ENCODE data around the gene CAPN8. TPM values are rescaled to one million over a fixed set of nuclear protein-coding genes. Genes with fewer than 3 reads are reported as not detected.

CAPN8 gene
- total RNA-seq, 6 experiments from 2014 or later, result 0.35 to 1.1 TPM; not detected in 4

DNA sequence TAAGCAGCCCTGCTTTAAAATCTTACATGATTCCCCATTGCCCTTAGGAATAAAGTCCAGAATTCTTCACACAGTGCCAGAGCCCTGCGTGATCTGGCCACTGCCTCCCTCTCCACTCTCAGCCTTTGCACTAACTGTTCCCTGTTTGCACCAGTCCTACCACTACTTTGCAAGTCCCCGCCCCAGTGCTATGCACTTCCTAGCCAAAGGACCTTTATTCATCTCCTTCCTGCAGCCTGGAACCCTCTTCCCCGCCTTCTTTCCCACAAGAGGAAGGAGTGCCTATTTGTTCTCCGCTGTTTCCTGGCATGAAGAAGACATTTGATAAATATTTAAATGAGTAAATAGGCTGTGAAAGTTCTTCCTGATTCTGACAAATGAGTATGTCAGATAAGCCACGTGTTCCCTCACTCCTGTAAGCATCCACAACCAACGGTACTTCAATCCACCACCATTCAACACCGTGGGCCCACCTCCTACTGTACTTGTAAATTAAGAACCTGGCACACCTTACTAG, 23.9 kb downstream of the CAPN8 start:
- WGBS (ENCODE audit: insufficient coverage, low coverage, low lambda C conversion rate, missing lambda C conversion rate), result 29% methylated on average over 7 of the region's 7 CpGs
- DNase-seq, result peak in 2 of 3 donors; percentile 70 to 83
- TF ChIP-seq POLR2A (IDR thresholded peaks at IDR 0.05), result no peak
- TF ChIP-seq, protein P1, sequence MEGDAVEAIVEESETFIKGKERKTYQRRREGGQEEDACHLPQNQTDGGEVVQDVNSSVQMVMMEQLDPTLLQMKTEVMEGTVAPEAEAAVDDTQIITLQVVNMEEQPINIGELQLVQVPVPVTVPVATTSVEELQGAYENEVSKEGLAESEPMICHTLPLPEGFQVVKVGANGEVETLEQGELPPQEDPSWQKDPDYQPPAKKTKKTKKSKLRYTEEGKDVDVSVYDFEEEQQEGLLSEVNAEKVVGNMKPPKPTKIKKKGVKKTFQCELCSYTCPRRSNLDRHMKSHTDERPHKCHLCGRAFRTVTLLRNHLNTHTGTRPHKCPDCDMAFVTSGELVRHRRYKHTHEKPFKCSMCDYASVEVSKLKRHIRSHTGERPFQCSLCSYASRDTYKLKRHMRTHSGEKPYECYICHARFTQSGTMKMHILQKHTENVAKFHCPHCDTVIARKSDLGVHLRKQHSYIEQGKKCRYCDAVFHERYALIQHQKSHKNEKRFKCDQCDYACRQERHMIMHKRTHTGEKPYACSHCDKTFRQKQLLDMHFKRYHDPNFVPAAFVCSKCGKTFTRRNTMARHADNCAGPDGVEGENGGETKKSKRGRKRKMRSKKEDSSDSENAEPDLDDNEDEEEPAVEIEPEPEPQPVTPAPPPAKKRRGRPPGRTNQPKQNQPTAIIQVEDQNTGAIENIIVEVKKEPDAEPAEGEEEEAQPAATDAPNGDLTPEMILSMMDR (IDR thresholded peaks at IDR 0.05), result no peak

GRCh38 chr1:223639331-223639749, 26.2 kb downstream of the CAPN8 start:
- no peak for TF ChIP-seq POLR2A (IDR thresholded peaks at IDR 0.05)
- TF ChIP-seq, protein P1 (IDR thresholded peaks at IDR 0.05), result no peak
- Histone ChIP-seq H3K9me3 (no peaks in the 10 kb centered on the region), H3K4me1 (peaks cover 0 to 44% (median 19%) of the 10 kb centered on the region in 4 donors), H3K4me3 (peak overlapping the region in 1 of 3 donors; percentile 12), H3K27ac (peak overlapping the region; percentile 45 to 52 (median 50)), H3K36me3 (no peaks in the 10 kb centered on the region), H3K27me3 (no peaks in the 10 kb centered on the region)
- WGBS (ENCODE audit: insufficient coverage, low coverage, low lambda C conversion rate, missing lambda C conversion rate), result 22% methylated on average over 2 of the region's 2 CpGs
- intact Hi-C loops (cut with DNase I), result no loop called here
- DNase-seq (no peak), ATAC-seq (peak; percentile 71 to 80 (median 76))

More for the DNA sequence above, 23.9 kb downstream of the CAPN8 start:
- Histone ChIP-seq H3K4me1 (peaks cover 0 to 39% (median 15%) of the 10 kb centered on the region in 4 donors), H3K9me3 (no peaks in the 10 kb centered on the region), H3K4me3 (peak overlapping the region in 1 of 3 donors; percentile 2), H3K27ac (peak overlapping the region; percentile 1 to 63 (median 53)), H3K36me3 (no peaks in the 10 kb centered on the region), H3K27me3 (no peaks in the 10 kb centered on the region)
- peak; percentile 78 to 95 (median 94) for ATAC-seq
- intact Hi-C loops (cut with DNase I), result no loop called here

DNA sequence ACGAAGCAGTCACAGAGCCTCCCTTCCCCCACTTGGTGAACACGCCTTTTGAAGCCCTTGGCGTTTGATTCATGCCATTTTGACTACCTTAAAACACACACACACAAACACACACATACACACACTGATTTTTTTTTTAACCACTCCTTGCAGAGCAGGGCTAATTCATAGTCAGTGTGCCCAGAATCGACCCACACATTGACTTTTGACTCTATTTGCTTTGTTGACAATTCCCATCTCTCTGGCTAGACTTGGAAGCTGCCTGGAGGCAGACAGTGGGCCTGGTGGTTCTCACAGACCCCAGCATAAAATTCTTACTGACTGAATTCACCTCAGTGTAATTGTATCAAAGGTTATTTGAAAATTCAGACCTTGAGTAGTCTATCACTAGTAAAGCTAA, 30.3 kb downstream of the CAPN8 start:
- DNase-seq (peak in 1 of 3 donors; percentile 72), ATAC-seq (peak; percentile 74 to 86 (median 77))
- WGBS (ENCODE audit: insufficient coverage, low coverage, low lambda C conversion rate, missing lambda C conversion rate), result 30% methylated on average over 4 of the region's 4 CpGs
- peak overlapping the region in 1 of 3 donors; percentile 16 for H3K27ac ChIP-seq
- no peak for TF ChIP-seq POLR2A (IDR thresholded peaks at IDR 0.05)
- TF ChIP-seq, protein P1 (IDR thresholded peaks at IDR 0.05), result no peak
- no peaks in the 10 kb centered on the region for H3K9me3 ChIP-seq
- H3K4me3 ChIP-seq, result no peak overlapping the region
- intact Hi-C loops (cut with DNase I), result no loop called here
- H3K27me3 ChIP-seq, result no peaks in the 10 kb centered on the region
- H3K36me3 ChIP-seq, result no peaks in the 10 kb centered on the region
- H3K4me1 ChIP-seq, result peaks cover 0 to 16% (median 7%) of the 10 kb centered on the region in 4 donors

DNA sequence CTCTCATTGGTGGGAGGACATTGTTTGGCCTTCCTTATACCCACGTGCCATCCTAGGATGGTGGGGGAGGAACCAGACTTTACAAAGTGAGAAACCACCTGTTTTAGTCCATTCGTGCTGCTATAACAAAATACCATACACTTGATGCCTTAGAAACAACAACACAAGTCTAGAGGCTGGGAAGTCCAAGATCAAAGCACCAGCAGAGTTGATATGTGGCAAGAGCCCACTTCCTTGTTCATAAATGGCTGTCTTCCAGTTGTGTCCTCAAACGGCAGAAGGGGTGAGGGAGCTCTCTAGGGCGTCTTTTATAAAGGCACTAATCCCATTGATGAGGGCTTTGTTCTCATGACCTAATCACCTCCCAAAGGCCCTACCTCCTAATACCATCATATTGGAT, 31.1 kb downstream of the CAPN8 start:
- WGBS (ENCODE audit: insufficient coverage, low coverage, low lambda C conversion rate, missing lambda C conversion rate), result 66% methylated on average over 3 of the region's 4 CpGs
- Histone ChIP-seq H3K9me3 (no peaks in the 10 kb centered on the region), H3K4me3 (no peak overlapping the region), H3K4me1 (peaks cover 0 to 12% (median 4%) of the 10 kb centered on the region in 4 donors), H3K36me3 (no peaks in the 10 kb centered on the region), H3K27ac (no peak overlapping the region), H3K27me3 (no peaks in the 10 kb centered on the region)
- DNase-seq, result no peak
- intact Hi-C loops (cut with DNase I), result no loop called here
- no peak for ATAC-seq
- TF ChIP-seq POLR2A (IDR thresholded peaks at IDR 0.05), result no peak
- TF ChIP-seq, protein P1 (IDR thresholded peaks at IDR 0.05), result no peak

All from right lobe of liver (tissue), 6 donors.